GM12865 (cell line): ENCODE measurements around the gene MOBP.
"Not testable (repeated sequence)": the region's sequence is repeated elsewhere in the genome, so short reads cannot be mapped to it uniquely, and the experiment has no call there.

Experiments used
- DNase-seq: peaks from one replicate; pipeline ENCODE4 v3.0.0; 2010; ENCODE audit warnings: low read depth
- H3K4me3 ChIP-seq: 2 replicates; pipeline ENCODE4 v1.5.1; 2011; ENCODE audit warnings: mild to moderate bottlenecking, low read depth, low read length, control low read depth
- CTCF ChIP-seq: IDR thresholded peaks from 2 replicates; pipeline ENCODE4 v1.5.1; 2011; ENCODE audit warnings: low read length, control low read depth, low read depth, inconsistent platforms; ENCODE audit not compliant: insufficient read depth; ENCODE audit errors: missing control alignments

Gene MOBP

GRCh38 chr3:39449796-39450195, 17.7 kb upstream of the MOBP start:
- no peak for DNase-seq
- no peak overlapping the region for H3K4me3 ChIP-seq
- TF ChIP-seq CTCF, result no peak

GRCh38 chr3:39453134-39453533, 14.3 kb upstream of the MOBP start:
- no peak overlapping the region for H3K4me3 ChIP-seq
- no peak for DNase-seq
- no peak for TF ChIP-seq CTCF

DNA sequence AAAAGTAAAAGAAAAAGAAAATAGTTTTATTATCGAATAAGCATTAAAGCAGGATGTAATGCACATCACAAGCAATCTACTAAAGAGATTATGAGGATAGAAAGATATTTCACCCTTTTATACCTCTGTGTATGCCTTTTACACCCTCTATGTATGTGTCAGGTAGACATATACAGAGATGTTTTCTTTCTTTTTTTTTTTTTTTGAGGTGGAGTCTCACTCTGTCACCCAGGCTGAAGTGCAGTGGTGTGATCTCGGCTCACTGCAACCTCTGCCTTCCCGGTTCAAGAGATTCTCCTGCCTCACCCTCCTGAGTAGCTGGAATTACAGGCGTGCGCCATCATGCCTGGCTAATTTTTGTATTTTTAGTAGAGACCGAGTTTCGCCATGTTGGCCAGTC, 13.6 kb upstream of the MOBP start:
- not testable (repeated sequence) for H3K4me3 ChIP-seq, DNase-seq

- no peak for DNase-seq
- no peak overlapping the region for H3K4me3 ChIP-seq
- no peak for TF ChIP-seq CTCF
Observed at GRCh38 chr3:39454591-39455217, 12.8 kb upstream of the MOBP start.

- TF ChIP-seq CTCF, result no peak
- no peak for DNase-seq
- no peak overlapping the region for H3K4me3 ChIP-seq
Observed at GRCh38 chr3:39456159-39456558, 11.3 kb upstream of the MOBP start.

DNA sequence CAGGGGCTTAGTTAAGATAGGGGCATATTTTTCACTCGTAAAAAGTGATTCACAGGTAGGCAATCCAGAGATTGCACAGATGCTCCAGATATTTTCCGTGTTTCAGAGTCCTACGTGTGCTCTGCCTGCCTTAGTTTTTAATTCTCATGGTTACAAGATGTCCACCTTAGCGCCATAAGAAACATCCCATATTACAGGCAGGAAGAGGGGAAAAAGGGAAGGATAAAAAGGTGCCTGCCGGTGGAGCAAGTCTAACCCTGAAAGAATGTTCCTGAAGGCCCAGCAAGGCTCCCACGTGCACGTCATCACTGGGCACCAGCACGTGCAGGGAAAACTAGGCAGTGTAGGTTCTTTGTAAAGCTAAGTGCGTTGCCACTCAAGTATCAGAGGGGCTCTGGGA, 10.1 kb upstream of the MOBP start:
- no peak for DNase-seq
- TF ChIP-seq CTCF, result no peak
- H3K4me3 ChIP-seq, result no peak overlapping the region

DNA sequence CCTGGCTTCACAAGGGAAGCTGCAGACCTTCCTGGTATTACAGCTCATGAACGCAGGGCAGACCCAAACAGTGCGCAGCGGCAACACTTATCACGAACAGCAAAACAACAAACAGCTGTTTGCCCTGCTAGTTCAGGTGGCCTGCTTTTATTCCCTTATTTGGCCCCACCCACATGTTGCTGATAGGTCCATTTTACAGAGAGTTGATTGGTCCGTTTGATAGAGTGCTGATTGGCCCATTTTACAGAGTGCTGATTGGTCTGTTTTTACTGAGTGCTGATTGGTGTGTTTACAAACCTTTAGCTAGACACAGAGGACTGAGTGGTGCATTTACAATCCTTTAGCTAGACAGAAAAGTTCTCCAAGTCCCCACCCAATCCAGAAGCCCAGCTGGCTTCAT, 8.9 kb upstream of the MOBP start:
- not testable (repeated sequence) for DNase-seq

GRCh38 chr3:39460677-39461076, 6.8 kb upstream of the MOBP start:
- no peak for DNase-seq
- no peak overlapping the region for H3K4me3 ChIP-seq
- no peak for TF ChIP-seq CTCF

More for the DNA sequence above, 8.9 kb upstream of the MOBP start:
- not testable (repeated sequence) for H3K4me3 ChIP-seq
